ENCODE data around the gene STMN3. TPM values are rescaled to one million over a fixed set of nuclear protein-coding genes. Genes with fewer than 3 reads are reported as not detected.

Gene STMN3

GRCh38 chr20:63591786-63592355, 61.4 kb downstream of the STMN3 start:
- no peak overlapping the region for H3K18ac ChIP-seq (ENCODE audit: low read length)
- no peaks in the 10 kb centered on the region for H3K4me1 ChIP-seq (ENCODE audit: control insufficient read depth, low read depth, low read length)
- no peak overlapping the region for H4K8ac ChIP-seq (ENCODE audit: low read depth, low read length)
- no peak overlapping the region for H3K23ac ChIP-seq (ENCODE audit: low read length)
- H2BK5ac ChIP-seq (ENCODE audit: low read length): no peak overlapping the region
- H3K4me2 ChIP-seq (ENCODE audit: low read length): no peak overlapping the region
- no peak for DNase-seq
- H3K9ac ChIP-seq (ENCODE audit: low read length): no peak overlapping the region
- no peak overlapping the region for H2AK5ac ChIP-seq (ENCODE audit: low read length)
- peaks cover 2% of the 10 kb centered on the region for H3K36me3 ChIP-seq (ENCODE audit: control insufficient read depth, insufficient read depth, low read length)
- no peak overlapping the region for H3K27ac ChIP-seq (ENCODE audit: low read depth, low read length)
- no peak overlapping the region for H3K56ac ChIP-seq (ENCODE audit: low read length)
- H3K4ac ChIP-seq (ENCODE audit: low read depth, low read length): no peak overlapping the region
- H4K5ac ChIP-seq (ENCODE audit: low read length): no peak overlapping the region
- H2BK15ac ChIP-seq (replicated peaks; ENCODE audit: low read depth): no peak overlapping the region
- H3K27me3 ChIP-seq (ENCODE audit: insufficient read depth, low read length, poor library complexity): no peaks in the 10 kb centered on the region
- H2BK120ac ChIP-seq (ENCODE audit: low read depth, low read length): no peak overlapping the region
- no peaks in the 10 kb centered on the region for H3K79me1 ChIP-seq (ENCODE audit: low read length)
- no peak overlapping the region for H3K4me3 ChIP-seq (ENCODE audit: low read length)
- H3K79me2 ChIP-seq (ENCODE audit: control insufficient read depth, insufficient read depth, low read length): no peaks in the 10 kb centered on the region
- WGBS (ENCODE audit: extremely low coverage, insufficient coverage, low lambda C conversion rate): no CpG with 5 or more reads among the region's 28 CpGs

GRCh38 chr20:63591147-63591533, 62.1 kb downstream of the STMN3 start:
- no peak overlapping the region for H2BK15ac ChIP-seq (replicated peaks; ENCODE audit: low read depth)
- no peak overlapping the region for H3K9ac ChIP-seq (ENCODE audit: low read length)
- H3K56ac ChIP-seq (ENCODE audit: low read length): no peak overlapping the region
- no peak overlapping the region for H2AK5ac ChIP-seq (ENCODE audit: low read length)
- no peaks in the 10 kb centered on the region for H3K4me1 ChIP-seq (ENCODE audit: control insufficient read depth, low read depth, low read length)
- H3K18ac ChIP-seq (ENCODE audit: low read length): no peak overlapping the region
- no peak overlapping the region for H3K4ac ChIP-seq (ENCODE audit: low read depth, low read length)
- no peak for DNase-seq
- no peak overlapping the region for H3K23ac ChIP-seq (ENCODE audit: low read length)
- no peak overlapping the region for H4K8ac ChIP-seq (ENCODE audit: low read depth, low read length)
- no peak overlapping the region for H2BK120ac ChIP-seq (ENCODE audit: low read depth, low read length)
- H3K4me3 ChIP-seq (ENCODE audit: low read length): no peak overlapping the region
- H3K79me2 ChIP-seq (ENCODE audit: control insufficient read depth, insufficient read depth, low read length): no peaks in the 10 kb centered on the region
- no peak overlapping the region for H3K27ac ChIP-seq (ENCODE audit: low read depth, low read length)
- no CpG with 5 or more reads among the region's 4 CpGs for WGBS (ENCODE audit: extremely low coverage, insufficient coverage, low lambda C conversion rate)
- H3K36me3 ChIP-seq (ENCODE audit: control insufficient read depth, insufficient read depth, low read length): peaks cover 2% of the 10 kb centered on the region
- no peak overlapping the region for H4K5ac ChIP-seq (ENCODE audit: low read length)
- no peaks in the 10 kb centered on the region for H3K27me3 ChIP-seq (ENCODE audit: insufficient read depth, low read length, poor library complexity)
- no peak overlapping the region for H3K4me2 ChIP-seq (ENCODE audit: low read length)
- H2BK5ac ChIP-seq (ENCODE audit: low read length): no peak overlapping the region
- H3K79me1 ChIP-seq (ENCODE audit: low read length): no peaks in the 10 kb centered on the region

GRCh38 chr20:63590218-63591146, 62.7 kb downstream of the STMN3 start:
- Histone ChIP-seq H3K18ac (ENCODE audit: low read length) (no peak overlapping the region), H3K27me3 (ENCODE audit: insufficient read depth, low read length, poor library complexity) (no peaks in the 10 kb centered on the region), H3K9ac (ENCODE audit: low read length) (no peak overlapping the region), H2BK120ac (ENCODE audit: low read depth, low read length) (no peak overlapping the region), H3K79me2 (ENCODE audit: control insufficient read depth, insufficient read depth, low read length) (no peaks in the 10 kb centered on the region), H4K5ac (ENCODE audit: low read length) (no peak overlapping the region), H2BK5ac (ENCODE audit: low read length) (no peak overlapping the region), H3K4me1 (ENCODE audit: control insufficient read depth, low read depth, low read length) (no peaks in the 10 kb centered on the region), H3K4ac (ENCODE audit: low read depth, low read length) (no peak overlapping the region), H3K23ac (ENCODE audit: low read length) (no peak overlapping the region), H3K36me3 (ENCODE audit: control insufficient read depth, insufficient read depth, low read length) (peaks cover 2% of the 10 kb centered on the region), H2BK15ac (replicated peaks; ENCODE audit: low read depth) (no peak overlapping the region), H4K8ac (ENCODE audit: low read depth, low read length) (no peak overlapping the region), H3K56ac (ENCODE audit: low read length) (no peak overlapping the region), H3K4me2 (ENCODE audit: low read length) (no peak overlapping the region), H3K27ac (ENCODE audit: low read depth, low read length) (no peak overlapping the region), H3K4me3 (ENCODE audit: low read length) (no peak overlapping the region), H3K79me1 (ENCODE audit: low read length) (no peaks in the 10 kb centered on the region), H2AK5ac (ENCODE audit: low read length) (no peak overlapping the region)
- no CpG with 5 or more reads among the region's 52 CpGs for WGBS (ENCODE audit: extremely low coverage, insufficient coverage, low lambda C conversion rate)
- no peak for DNase-seq

Small RNA genes lying within 50 kb of the gene (small RNA-seq; reads per million reads assigned to genes)
- not detected for gene TNFRSF6B (ENCODE audit: insufficient read depth)

Data from mesendoderm (in vitro differentiated cells).